ENCODE results near the gene ALDH3B1.

The ALDH3B1 gene

GRCh38 chr11:67999201-67999629, 10.9 kb upstream of the ALDH3B1 start:
- H3K4me3 ChIP-seq (ENCODE audit: control insufficient read depth, low read depth, low read length), result no peak overlapping the region
- no peak for TF ChIP-seq CTCF (conservative IDR thresholded peaks at IDR 0.05; ENCODE audit: control insufficient read depth, insufficient read depth, low read depth, low read length)
- no peak for DNase-seq (ENCODE audit: low read depth)

GRCh38 chr11:67999704-68000103, 10.4 kb upstream of the ALDH3B1 start:
- DNase-seq (ENCODE audit: low read depth), result no peak
- no peak for TF ChIP-seq CTCF (conservative IDR thresholded peaks at IDR 0.05; ENCODE audit: control insufficient read depth, insufficient read depth, low read depth, low read length)
- H3K4me3 ChIP-seq (ENCODE audit: control insufficient read depth, low read depth, low read length), result no peak overlapping the region

- TF ChIP-seq CTCF (conservative IDR thresholded peaks at IDR 0.05; ENCODE audit: control insufficient read depth, insufficient read depth, low read depth, low read length), result no peak
- H3K4me3 ChIP-seq (ENCODE audit: control insufficient read depth, low read depth, low read length), result no peak overlapping the region
- no peak for DNase-seq (ENCODE audit: low read depth)
Observed at GRCh38 chr11:68002575-68002937, 7.6 kb upstream of the ALDH3B1 start.

GRCh38 chr11:68002938-68003845, 6.9 kb upstream of the ALDH3B1 start:
- TF ChIP-seq CTCF (conservative IDR thresholded peaks at IDR 0.05; ENCODE audit: control insufficient read depth, insufficient read depth, low read depth, low read length), result no peak
- no peak for DNase-seq (ENCODE audit: low read depth)

GRCh38 chr11:68003846-68004550, 6.1 kb upstream of the ALDH3B1 start, which contains the start of gene UNC93B1:
TSS of gene UNC93B1 (minus strand) at chr11:68004097. CDS start at chr11:68004043, 54 bp downstream.
- peak; percentile 71 for DNase-seq (ENCODE audit: low read depth)
- TF ChIP-seq CTCF (conservative IDR thresholded peaks at IDR 0.05; ENCODE audit: control insufficient read depth, insufficient read depth, low read depth, low read length), result no peak

More at GRCh38 chr11:68002938-68003845, 6.9 kb upstream of the ALDH3B1 start:
- peak overlapping the region; percentile 48 for H3K4me3 ChIP-seq (ENCODE audit: control insufficient read depth, low read depth, low read length)

GRCh38 chr11:68004551-68005335, 5.4 kb upstream of the ALDH3B1 start:
- no peak for TF ChIP-seq CTCF (conservative IDR thresholded peaks at IDR 0.05; ENCODE audit: control insufficient read depth, insufficient read depth, low read depth, low read length)
- no peak for DNase-seq (ENCODE audit: low read depth)
- H3K4me3 ChIP-seq (ENCODE audit: control insufficient read depth, low read depth, low read length), result peak overlapping the region; percentile 48

More at GRCh38 chr11:68003846-68004550, 6.1 kb upstream of the ALDH3B1 start, which contains the start of gene UNC93B1:
- peak within 1 kb of the TSS; percentile 48 for H3K4me3 ChIP-seq (ENCODE audit: control insufficient read depth, low read depth, low read length)

Data from fibroblast of mammary gland (primary cell).